Measurements from ENCODE around the gene KLHL22.
"Not testable (repeated sequence)": the region's sequence is repeated elsewhere in the genome, so short reads cannot be mapped to it uniquely, and the experiment has no call there.

KLHL22 gene

GRCh38 chr22:20466659-20467379, 28.8 kb downstream of the KLHL22 start:
- DNase-seq: no peak

GRCh38 chr22:20465759-20466077, 29.9 kb downstream of the KLHL22 start:
- DNase-seq: no peak

GRCh38 chr22:20464912-20465758, 30.5 kb downstream of the KLHL22 start:
- DNase-seq: no peak

DNA sequence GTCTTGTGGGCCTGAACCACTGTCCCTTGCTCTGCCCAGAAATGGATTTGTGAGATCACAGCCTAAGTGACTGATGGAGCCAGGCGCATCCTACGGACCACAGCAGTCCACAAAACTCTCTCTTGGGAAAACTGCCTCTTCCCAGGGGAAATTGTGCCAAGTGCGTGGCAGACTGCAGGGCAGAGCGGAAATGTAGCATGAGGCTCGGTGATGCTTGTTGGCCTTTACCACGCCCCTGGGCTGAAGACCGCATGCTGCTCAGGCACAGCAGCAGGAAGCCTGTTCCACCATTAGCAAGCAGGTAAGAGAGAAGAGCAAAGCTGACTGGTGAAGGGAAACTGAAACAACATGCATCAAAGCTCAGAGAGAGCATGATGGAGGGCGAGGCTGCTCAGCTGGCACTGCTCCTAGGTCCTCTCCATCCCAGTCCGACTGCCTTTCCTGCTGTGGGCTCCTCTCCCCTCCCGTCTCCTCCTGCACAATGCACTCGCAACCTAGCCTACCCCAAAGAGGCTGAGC, 31.4 kb downstream of the KLHL22 start:
- DNase-seq: peak; percentile 53

GRCh38 chr22:20463324-20464095, 32.1 kb downstream of the KLHL22 start:
- DNase-seq: peak; percentile 43

- no peak for DNase-seq
These were observed 35.7 kb downstream of the KLHL22 start for GRCh38 chr22:20459862-20460261.

GRCh38 chr22:20459152-20459542, 36.4 kb downstream of the KLHL22 start:
- DNase-seq: no peak

DNA sequence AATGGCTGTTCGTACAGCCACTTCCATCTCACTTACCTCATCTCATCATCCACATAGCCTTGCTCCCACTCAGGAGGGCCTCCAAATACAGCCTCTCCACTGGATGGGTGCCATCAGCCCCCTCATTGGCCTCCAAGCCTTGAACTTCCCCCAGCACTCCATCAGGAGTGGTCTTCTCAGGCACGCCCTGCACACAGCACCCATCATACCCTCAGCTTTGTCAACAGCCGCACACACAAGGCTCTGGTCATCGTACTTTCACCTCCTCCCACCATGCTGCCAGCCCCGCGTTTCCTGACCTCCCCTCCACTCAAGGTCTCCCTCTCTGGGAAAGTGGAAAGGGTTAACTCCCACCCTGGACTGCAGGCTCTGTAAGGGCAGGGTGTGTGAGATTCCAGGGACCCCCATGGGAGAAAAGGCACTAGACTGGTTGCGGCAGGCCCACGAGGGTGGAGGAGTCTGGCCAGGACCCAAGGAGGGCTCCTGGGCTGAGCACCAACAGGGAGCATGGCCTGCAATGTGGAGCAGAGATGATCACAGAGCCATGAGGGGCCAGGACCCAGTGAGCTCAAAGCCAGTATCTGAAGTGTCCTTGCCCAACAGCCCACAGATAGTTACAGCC, 37.0 kb downstream of the KLHL22 start:
- no peak for DNase-seq

DNA sequence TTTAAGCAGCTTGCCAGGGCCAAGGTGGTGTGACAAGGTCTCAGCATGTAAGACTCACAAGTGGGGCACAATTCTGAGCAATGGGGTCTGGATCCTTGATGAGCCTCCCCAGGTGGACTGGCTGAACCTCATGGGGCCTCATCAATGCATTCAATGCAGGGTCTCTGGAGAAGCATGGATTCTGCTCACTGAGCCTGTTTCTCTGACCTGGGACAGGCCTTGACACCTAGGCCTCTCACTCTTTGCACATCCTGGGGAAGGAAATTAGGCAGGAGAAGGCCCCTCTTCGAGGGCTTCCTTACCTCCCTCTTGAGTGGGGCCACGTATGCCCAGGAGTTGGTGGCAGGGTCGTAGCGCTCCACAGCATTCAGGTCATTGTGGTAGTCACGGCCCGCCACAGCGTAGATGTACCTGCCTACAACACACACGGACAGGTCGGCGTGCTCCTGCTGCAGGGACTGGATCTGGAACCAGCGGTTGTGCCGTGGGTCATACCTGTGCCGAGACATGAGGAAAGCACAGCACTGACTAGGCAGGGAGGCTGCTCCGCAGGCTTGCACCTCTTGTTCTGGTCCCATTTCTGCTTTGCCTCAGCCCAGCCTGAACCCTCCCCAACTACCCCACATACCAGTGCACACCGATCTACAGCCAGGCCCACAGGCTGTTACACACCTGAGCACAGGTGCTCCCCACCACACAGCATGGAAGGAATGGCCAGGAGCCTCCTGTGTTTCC, 37.9 kb downstream of the KLHL22 start:
- DNase-seq: no peak

DNA sequence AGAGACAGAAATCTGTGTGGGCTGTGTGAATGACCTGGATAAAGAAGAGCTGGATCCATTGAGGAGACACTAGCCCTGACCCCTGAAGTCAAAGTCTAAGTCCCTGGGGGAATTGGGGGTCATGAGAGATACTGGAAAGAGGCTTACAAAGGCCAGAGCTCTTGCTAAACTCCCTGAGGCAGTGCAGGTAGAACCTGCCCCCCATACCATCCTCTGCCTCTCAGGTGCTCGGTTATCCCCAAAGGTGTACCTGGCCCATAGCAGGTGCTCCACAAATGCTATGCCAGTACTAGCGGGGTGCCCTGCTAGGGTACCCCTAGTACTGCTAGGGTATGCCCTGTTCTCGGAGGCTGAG, 38.9 kb downstream of the KLHL22 start:
- no peak for DNase-seq

DNA sequence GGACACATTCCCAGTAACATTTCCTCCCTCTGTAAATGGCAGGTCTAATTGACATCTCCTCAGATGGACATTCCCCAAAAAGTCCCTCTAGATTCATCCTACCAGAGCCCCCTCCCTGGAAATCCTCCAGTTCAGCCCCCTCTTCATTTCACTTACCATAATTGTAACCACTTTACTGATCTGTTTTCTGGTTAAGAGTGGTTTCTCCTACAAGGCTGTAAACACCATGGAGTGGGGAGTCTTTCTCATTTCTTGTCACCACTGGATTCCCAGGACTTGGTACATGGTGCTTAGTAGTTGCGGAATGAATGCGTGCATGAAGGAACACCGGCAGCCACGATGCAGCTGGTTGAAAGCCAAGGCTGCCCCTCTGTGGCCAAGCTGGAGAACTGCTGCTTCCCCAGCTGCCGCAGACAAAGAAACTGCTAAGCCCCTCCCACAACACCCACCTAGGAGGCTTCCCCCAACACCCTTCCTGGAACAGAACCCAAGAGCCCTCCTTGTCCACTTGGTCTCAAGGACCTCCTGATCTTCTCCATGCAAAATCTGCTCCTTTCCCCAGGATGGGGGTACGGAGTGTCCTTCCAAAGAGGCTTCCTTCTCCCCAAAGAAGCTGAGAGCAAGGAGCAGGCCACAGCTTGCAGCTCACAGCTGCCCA, 39.4 kb downstream of the KLHL22 start:
- DNase-seq: peak; percentile 82

DNA sequence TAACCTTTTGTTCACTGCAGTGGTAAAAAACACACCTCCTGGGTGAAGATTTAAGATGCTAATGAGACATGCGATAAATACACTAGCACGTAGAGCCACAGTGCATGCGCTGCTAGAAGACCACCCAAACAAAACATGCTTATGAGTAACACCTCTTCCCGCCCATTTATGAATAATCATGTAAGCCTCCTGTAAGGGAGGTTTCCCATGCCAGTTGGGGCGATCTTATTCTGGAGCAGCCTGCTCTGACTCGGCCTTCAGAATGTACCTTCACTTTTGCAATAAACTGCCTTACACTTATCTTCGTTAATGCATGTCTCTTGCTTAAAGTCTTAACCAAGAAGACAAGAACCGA, 39.9 kb downstream of the KLHL22 start:
- DNase-seq: no peak

DNA sequence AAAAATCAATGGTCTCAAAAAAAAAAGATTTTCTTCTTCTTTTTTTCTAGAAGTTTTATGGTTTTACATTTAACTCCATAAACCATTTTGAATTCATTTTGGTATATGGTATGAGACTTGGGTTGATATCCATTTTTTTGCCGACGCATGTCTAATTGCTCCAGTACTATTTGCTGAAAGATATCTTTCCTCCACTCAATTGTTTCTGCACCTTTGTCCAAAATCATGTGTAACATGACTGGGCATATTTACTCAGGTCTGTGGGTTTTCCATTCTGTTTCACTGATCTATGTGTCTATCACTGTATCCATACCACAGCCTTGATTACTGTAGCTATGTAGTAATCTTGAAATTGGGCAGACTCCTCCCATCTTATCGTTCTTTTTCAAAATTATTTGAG, 42.4 kb downstream of the KLHL22 start:
- DNase-seq: no peak

- no peak for DNase-seq
These were observed 43.7 kb downstream of the KLHL22 start for GRCh38 chr22:20451920-20452319.

DNA sequence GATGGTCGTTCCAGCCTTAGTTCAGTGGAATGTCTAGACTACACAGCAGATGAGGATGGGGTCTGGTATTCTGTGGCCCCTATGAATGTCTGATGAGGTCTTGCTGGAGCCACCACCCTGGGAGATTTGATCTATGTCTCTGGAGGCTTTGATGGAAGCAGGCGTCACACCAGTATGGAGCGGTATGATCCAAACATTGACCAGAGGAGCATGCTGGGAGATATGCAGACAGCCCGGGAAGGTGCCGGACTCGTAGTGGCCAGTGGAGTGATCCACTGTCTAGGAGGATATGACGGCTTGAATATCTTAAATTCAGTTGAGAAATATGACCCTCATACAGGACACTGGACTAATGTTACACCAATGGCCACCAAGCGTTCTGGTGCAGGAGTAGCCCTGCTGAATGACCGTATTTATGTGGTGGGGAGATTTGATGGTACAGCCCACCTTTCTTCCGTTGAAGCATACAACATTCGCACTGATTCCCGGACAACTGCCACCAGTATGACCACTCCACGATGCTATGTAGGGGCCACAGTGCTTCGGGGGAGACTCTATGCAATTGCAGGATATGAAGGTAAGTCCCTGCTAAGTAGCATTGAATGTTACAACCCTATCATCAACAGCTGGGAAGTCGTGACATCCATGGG, 44.3 kb downstream of the KLHL22 start:
- not testable (repeated sequence) for DNase-seq

- no peak for DNase-seq
These were observed 45.1 kb downstream of the KLHL22 start for GRCh38 chr22:20450551-20450906.

- no peak for DNase-seq
These were observed 45.6 kb downstream of the KLHL22 start for GRCh38 chr22:20449819-20450550.

DNA sequence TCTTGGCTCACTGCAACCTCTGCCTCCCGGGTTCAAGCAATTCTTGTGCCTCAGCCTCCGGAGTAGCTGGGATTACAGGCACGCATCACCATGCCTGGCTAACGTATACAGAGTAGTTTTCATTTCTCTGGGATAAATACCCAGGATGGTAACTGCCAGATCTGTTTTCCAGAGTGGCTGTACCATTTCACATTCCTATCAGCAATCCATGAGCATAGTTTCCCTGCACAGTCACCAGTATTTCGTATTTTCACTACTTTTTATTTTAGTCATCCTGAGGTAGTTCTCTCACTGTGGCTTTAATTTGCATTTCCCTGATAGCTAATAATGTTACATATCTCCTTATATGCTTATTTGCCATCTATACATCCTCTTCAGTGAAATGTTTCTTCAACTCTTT, 47.0 kb downstream of the KLHL22 start:
- no peak for DNase-seq

DNA sequence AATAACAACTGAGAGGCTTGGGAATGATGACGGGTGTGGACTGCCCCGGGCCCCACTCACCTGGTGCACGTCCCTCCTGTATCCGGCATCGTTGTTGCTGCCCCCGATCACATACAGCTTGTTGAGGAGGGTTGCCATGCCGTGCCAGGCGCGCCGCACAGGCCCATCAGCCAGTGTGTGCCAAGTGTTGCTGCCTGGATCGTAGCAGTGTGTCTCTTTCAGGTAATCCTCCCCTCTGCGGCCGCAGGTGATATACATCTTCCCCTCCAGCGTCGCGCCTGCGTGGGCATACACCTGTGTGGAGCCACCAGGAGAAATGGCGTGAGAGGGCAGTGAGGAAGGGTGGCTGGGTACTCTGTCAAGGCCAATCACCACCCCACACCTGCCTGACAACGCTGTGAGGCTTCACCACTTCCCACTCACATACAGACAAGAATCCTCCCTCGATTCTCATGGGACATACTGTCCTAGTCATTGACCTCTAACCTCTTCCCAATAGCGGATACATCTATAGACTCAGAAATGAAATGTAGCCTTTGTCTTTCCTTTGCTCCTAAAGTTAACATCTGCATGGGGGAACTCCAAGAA, 49.1 kb downstream of the KLHL22 start:
- no peak for DNase-seq

DNA sequence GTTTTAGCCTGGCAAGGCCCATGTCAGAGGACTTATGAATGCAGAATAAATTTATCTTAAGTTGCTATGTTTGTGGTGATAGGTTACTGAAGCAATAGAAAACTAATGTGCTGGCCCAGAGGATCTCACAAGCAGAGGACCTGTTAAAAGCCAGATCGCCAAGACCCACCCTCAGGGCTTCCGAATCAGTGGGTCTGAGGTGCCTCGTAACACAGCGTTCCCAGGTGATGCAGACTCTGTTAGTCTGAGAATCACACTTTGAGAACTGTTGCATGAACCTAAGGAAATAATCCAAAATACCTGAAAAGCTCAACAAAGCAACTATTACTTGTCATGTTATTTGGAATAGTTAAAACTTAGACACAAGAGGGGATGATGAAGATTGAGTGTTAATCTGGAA, 51.3 kb downstream of the KLHL22 start:
- no peak for DNase-seq
